ENCODE results near the gene GFOD1.
"Not testable (repeated sequence)": the region's sequence is repeated elsewhere in the genome, so short reads cannot be mapped to it uniquely, and the experiment has no call there.

The GFOD1 gene

DNA sequence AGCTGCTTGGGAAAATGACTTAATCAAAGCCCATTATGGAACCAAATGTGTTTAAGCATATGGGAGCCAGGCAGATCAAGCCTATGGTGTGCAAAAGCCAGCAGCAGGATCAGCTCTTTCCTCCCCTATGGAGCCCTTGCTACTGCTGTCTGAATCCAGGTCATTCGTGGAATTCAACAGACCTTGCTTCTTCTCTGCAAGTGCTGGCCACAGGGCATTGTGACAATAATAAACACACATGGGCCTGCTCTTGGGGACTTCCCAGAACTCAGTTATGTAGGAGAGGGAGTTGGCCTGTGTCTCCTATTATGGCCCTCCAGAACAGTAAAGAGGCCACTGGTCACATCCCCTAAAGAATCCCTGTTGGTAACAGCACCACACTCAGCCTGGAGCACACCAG is 18.6 kb downstream of the GFOD1 start:
- H3K9ac ChIP-seq (ENCODE audit: low read depth, low read length) = no peak overlapping the region
- peaks cover 14% of the 10 kb centered on the region for H3K4me1 ChIP-seq (ENCODE audit: control insufficient read depth, insufficient read depth, low read length)
- no peak overlapping the region for H3K4me2 ChIP-seq (ENCODE audit: low read length)
- H3K27me3 ChIP-seq (ENCODE audit: control insufficient read depth, insufficient read depth, low read length) = no peaks in the 10 kb centered on the region
- H3K4me3 ChIP-seq (ENCODE audit: low read length) = no peak overlapping the region
- no peaks in the 10 kb centered on the region for H3K9me3 ChIP-seq (replicated peaks; ENCODE audit: low read length)
- H3K36me3 ChIP-seq (ENCODE audit: insufficient read depth, low read length) = no peaks in the 10 kb centered on the region

DNA sequence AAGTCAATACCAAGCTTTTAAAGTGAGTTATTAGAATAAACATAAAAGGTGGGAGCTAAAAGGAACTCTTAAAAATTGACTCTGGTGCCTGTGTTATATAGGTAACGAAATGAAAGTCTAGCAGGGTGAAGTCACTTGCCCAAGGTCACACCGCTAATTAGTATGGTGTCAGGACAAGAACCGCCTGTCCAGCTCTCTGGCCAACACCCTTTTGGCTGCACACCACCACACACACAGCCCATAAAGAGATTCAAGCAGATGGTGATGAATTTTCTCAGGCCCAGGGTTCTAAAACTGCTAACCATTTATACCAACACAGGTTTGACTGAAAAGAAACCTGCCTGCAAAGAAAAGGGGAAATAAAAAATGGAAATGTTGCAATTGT is 20.2 kb downstream of the GFOD1 start:
- no peaks in the 10 kb centered on the region for H3K27me3 ChIP-seq (ENCODE audit: control insufficient read depth, insufficient read depth, low read length)
- H3K4me3 ChIP-seq (ENCODE audit: low read length) = no peak overlapping the region
- H3K36me3 ChIP-seq (ENCODE audit: insufficient read depth, low read length) = no peaks in the 10 kb centered on the region
- no peak overlapping the region for H3K9ac ChIP-seq (ENCODE audit: low read depth, low read length)
- H3K9me3 ChIP-seq (replicated peaks; ENCODE audit: low read length) = no peaks in the 10 kb centered on the region
- H3K4me1 ChIP-seq (ENCODE audit: control insufficient read depth, insufficient read depth, low read length) = peaks cover 14% of the 10 kb centered on the region
- no peak overlapping the region for H3K4me2 ChIP-seq (ENCODE audit: low read length)

DNA sequence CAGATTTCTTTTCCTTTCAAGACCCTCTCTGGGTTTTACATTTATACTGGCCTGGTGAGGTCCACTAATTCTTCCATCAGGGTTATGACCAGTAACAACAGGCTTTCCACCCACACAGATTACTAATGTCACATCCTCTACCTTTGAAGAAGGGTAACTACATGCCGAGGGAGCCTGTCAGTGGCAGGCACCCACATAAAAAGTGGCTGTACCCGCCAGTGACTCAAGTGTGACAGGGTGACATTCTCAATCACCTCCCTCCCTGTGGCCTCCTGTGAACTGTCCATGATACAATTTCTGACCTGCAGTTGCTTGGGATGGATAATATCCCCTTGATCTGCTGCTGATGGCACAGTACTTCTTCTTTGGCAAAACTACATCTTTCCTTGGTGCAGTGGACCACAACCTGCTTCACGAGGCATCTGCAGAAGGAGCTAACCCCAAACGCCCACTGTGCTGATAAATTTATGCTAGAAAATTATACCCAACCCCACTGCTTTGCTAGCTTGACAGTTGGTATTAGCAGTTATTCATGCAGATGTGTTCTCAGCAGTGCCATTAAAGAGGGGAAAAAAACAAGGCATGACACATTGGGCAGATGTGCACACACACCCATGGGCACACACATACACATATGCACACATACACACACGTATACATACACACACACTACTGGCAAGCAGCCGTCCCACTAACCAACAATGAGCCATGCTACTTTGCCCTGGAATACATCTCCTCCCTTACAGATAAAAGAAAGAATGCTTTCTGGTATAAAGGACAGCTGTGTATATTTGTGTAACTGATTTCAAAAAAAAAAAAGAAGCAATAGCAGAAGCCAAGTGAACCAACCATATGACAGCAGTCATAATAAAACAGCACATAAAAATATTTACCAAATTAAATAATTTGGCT is 20.8 kb downstream of the GFOD1 start:
- Histone ChIP-seq H3K4me2 (ENCODE audit: low read length) (no peak overlapping the region), H3K4me3 (ENCODE audit: low read length) (no peak overlapping the region), H3K36me3 (ENCODE audit: insufficient read depth, low read length) (no peaks in the 10 kb centered on the region), H3K4me1 (ENCODE audit: control insufficient read depth, insufficient read depth, low read length) (peaks cover 14% of the 10 kb centered on the region), H3K9ac (ENCODE audit: low read depth, low read length) (no peak overlapping the region), H3K27me3 (ENCODE audit: control insufficient read depth, insufficient read depth, low read length) (no peaks in the 10 kb centered on the region), H3K9me3 (replicated peaks; ENCODE audit: low read length) (no peaks in the 10 kb centered on the region)

DNA sequence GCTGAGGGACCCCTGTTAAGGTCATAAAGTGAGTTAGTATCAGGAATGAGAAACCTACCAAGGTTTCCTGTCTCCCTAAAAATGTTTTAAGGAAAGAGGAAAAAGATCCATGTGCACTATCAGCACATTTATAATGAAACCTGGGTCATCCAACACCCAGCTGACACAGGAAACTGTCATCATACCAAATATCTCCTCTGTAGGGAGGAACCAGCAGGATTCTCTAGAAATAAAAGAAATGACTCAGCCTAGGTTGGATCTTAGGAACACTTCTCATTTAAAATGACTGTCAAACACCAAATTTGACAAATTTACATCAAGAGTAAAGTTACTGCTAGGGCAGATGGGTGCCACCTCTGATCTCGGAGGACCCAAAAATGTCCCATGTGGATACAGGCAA is 21.7 kb downstream of the GFOD1 start:
- no peak overlapping the region for H3K4me2 ChIP-seq (ENCODE audit: low read length)
- H3K9ac ChIP-seq (ENCODE audit: low read depth, low read length) = no peak overlapping the region
- H3K9me3 ChIP-seq (replicated peaks; ENCODE audit: low read length) = no peaks in the 10 kb centered on the region
- H3K36me3 ChIP-seq (ENCODE audit: insufficient read depth, low read length) = no peaks in the 10 kb centered on the region
- no peaks in the 10 kb centered on the region for H3K27me3 ChIP-seq (ENCODE audit: control insufficient read depth, insufficient read depth, low read length)
- peaks cover 14% of the 10 kb centered on the region for H3K4me1 ChIP-seq (ENCODE audit: control insufficient read depth, insufficient read depth, low read length)
- no peak overlapping the region for H3K4me3 ChIP-seq (ENCODE audit: low read length)

DNA sequence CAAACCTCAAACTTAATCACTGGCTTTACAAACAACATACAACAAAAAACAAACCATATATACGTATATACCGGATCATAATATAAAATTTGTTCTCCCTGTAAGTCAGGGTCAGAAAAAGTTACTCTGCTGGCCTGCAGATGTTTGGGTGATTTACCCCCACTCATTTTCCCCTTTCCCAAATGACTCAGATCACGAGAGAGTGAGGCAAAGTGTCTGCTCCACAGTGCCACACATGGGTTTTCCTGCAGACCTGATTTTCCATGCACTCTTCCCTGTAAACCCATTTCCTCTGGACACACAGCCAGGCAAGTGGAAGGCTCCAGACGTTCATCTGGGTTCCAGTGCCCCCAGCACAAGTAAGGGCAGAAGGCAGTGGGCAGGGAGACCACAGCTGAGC is 23.5 kb downstream of the GFOD1 start:
- Histone ChIP-seq H3K27me3 (ENCODE audit: control insufficient read depth, insufficient read depth, low read length) (no peaks in the 10 kb centered on the region), H3K4me2 (ENCODE audit: low read length) (no peak overlapping the region), H3K4me1 (ENCODE audit: control insufficient read depth, insufficient read depth, low read length) (peaks cover 14% of the 10 kb centered on the region), H3K9ac (ENCODE audit: low read depth, low read length) (no peak overlapping the region), H3K36me3 (ENCODE audit: insufficient read depth, low read length) (no peaks in the 10 kb centered on the region), H3K9me3 (replicated peaks; ENCODE audit: low read length) (no peaks in the 10 kb centered on the region), H3K4me3 (ENCODE audit: low read length) (no peak overlapping the region)

DNA sequence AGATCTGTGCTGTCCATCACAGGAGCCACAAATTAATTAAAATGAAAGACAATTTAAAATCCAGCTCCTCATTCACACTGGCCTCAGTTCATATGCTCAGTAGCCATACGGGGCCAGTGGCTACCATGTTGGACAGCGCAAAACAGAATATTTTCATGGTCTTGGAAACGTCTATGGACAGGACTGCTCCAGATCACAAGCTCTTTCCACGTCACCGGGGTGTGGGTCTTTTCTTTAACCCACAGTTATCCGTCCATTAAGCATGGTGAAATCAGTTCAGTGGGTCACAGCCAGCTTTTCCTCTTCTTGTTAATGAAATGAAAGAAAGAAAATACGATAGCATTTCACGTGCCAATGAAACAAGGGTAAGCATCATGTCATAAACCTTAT is 24.1 kb downstream of the GFOD1 start:
- H3K9ac ChIP-seq (ENCODE audit: low read depth, low read length) = no peak overlapping the region
- no peak overlapping the region for H3K4me3 ChIP-seq (ENCODE audit: low read length)
- H3K27me3 ChIP-seq (ENCODE audit: control insufficient read depth, insufficient read depth, low read length) = no peaks in the 10 kb centered on the region
- no peaks in the 10 kb centered on the region for H3K9me3 ChIP-seq (replicated peaks; ENCODE audit: low read length)
- no peaks in the 10 kb centered on the region for H3K36me3 ChIP-seq (ENCODE audit: insufficient read depth, low read length)
- H3K4me1 ChIP-seq (ENCODE audit: control insufficient read depth, insufficient read depth, low read length) = peaks cover 14% of the 10 kb centered on the region
- no peak overlapping the region for H3K4me2 ChIP-seq (ENCODE audit: low read length)

DNA sequence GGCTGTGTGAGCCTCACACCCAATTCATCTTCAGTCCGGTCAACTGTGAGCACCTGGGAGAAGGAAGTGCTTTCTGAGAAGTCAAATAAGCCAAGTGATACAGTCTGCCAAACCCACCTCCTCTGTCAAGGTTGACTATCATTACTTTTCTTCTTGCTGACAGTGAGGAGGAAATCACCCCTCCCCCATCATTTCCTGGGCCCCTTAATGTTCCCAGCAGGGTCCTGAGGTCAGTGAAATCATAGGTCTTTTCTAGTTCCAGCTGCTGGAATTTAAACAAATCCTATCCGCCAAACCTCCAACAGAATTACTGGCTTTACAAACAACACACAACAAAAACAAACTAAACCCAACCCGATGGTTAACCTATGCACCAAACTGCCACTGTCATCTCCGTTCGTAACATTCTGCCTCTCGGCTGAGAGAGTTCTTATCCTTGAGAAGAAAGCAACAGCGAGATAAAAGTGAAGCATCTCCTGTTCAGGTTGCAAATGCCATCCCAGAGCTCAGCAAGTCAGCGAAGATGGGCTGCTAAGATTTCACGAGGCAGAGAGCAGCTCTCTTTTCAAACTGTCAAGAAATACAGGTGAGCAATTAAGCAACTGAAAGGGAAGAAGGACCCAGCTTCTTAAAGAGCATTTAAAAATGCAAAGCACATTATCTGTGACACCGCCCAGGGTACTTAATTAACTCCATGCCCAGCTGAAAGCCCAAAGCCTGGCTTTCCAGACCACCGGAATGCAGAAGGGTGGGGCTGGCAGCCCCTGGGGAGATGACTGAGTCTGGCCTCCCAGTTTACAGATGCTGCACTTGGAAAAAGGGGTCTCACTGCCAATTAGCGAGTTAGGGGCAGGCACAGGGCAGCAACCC is 24.7 kb downstream of the GFOD1 start:
- no peaks in the 10 kb centered on the region for H3K27me3 ChIP-seq (ENCODE audit: control insufficient read depth, insufficient read depth, low read length)
- no peak overlapping the region for H3K4me2 ChIP-seq (ENCODE audit: low read length)
- H3K9ac ChIP-seq (ENCODE audit: low read depth, low read length) = no peak overlapping the region
- no peaks in the 10 kb centered on the region for H3K9me3 ChIP-seq (replicated peaks; ENCODE audit: low read length)
- no peaks in the 10 kb centered on the region for H3K36me3 ChIP-seq (ENCODE audit: insufficient read depth, low read length)
- peaks cover 14% of the 10 kb centered on the region for H3K4me1 ChIP-seq (ENCODE audit: control insufficient read depth, insufficient read depth, low read length)
- no peak overlapping the region for H3K4me3 ChIP-seq (ENCODE audit: low read length)

DNA sequence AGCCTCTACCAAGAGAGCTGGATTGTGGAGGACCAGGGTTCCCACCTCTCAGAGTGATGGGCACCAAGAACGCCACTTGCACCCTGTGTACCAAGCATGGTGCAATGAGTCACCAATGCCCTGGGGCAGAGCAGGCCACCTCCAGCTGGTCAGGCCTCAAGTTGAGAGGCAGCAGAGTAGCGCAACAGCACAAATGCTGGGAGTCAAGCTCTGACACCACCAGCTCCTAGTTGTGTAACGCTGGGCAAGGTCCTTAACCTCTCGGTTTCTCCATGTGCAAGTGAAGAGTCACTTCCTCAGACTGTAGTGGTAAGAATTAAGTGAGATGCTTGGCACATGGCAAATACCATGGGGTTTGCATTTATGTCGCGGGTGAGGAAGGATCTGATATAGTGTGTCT is 25.6 kb downstream of the GFOD1 start:
- H3K27me3 ChIP-seq (ENCODE audit: control insufficient read depth, insufficient read depth, low read length) = no peaks in the 10 kb centered on the region
- no peaks in the 10 kb centered on the region for H3K9me3 ChIP-seq (replicated peaks; ENCODE audit: low read length)
- no peak overlapping the region for H3K4me3 ChIP-seq (ENCODE audit: low read length)
- no peaks in the 10 kb centered on the region for H3K36me3 ChIP-seq (ENCODE audit: insufficient read depth, low read length)
- H3K4me2 ChIP-seq (ENCODE audit: low read length) = no peak overlapping the region
- H3K9ac ChIP-seq (ENCODE audit: low read depth, low read length) = no peak overlapping the region
- peaks cover 14% of the 10 kb centered on the region for H3K4me1 ChIP-seq (ENCODE audit: control insufficient read depth, insufficient read depth, low read length)

DNA sequence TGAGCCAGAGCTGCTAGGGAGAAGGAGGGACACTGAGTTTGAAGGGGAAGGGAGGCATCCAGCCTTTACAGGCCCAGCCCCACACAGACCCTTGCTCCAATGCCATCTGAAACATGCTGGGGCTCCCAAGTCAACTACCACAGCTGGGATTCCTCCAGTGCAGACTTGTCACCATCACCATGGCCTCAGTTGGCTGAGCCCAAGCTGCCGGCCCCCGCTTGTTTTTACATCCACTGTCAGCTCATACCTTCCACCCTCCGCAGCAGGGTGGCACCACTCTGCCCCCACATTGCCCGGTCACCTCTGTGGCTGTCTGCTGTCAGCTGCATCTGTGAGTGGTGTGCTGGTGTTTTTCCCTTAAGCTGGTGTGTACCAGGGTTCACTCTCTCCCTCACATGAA is 26.1 kb downstream of the GFOD1 start:
- Histone ChIP-seq H3K4me2 (ENCODE audit: low read length) (no peak overlapping the region), H3K4me1 (ENCODE audit: control insufficient read depth, insufficient read depth, low read length) (peaks cover 9% of the 10 kb centered on the region), H3K9me3 (replicated peaks; ENCODE audit: low read length) (no peaks in the 10 kb centered on the region), H3K36me3 (ENCODE audit: insufficient read depth, low read length) (no peaks in the 10 kb centered on the region), H3K27me3 (ENCODE audit: control insufficient read depth, insufficient read depth, low read length) (no peaks in the 10 kb centered on the region), H3K9ac (ENCODE audit: low read depth, low read length) (no peak overlapping the region), H3K4me3 (ENCODE audit: low read length) (no peak overlapping the region)

DNA sequence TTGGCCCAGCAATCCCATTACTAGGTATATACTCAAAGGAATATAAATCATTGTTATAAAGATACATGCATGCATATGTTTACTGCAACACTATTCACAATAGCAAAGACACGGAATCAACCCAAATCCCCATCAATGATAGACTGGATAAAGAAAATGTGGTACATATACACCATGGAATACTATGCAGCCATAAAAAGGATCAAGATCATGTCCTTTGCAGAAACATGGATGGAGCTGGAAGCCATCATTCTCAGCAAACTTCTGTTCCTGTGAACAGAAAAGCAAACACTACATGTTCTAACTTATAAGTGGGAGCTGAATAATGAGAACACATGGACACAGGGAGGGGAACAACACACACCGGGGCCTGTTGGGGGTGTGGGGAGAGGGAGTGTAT is 27.1 kb downstream of the GFOD1 start:
- H3K4me3 ChIP-seq (ENCODE audit: low read length); H3K9ac ChIP-seq (ENCODE audit: low read depth, low read length); H3K27me3 ChIP-seq (ENCODE audit: control insufficient read depth, insufficient read depth, low read length); H3K9me3 ChIP-seq (replicated peaks; ENCODE audit: low read length); H3K4me1 ChIP-seq (ENCODE audit: control insufficient read depth, insufficient read depth, low read length); H3K36me3 ChIP-seq (ENCODE audit: insufficient read depth, low read length); H3K4me2 ChIP-seq (ENCODE audit: low read length): not testable (repeated sequence)

DNA sequence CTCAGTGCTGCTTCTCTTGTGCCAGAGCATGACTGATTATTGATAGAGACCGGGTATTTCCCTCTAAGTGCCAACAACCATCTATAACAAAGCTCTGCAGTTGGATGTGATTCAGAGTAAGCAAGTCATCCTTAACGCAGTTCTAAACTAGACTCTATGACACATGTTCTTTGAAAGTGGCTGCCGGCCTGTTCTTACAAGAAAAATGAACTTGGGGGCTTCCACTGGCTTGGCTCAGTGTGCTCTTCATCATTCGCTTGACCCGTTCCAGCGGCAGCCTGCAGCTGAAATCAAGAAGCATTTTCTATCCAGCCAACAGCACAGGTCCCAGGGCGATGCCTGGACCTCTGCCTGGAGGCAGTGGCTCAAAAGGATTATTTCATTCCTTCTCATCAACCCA is 29.8 kb downstream of the GFOD1 start:
- Histone ChIP-seq H3K4me1 (ENCODE audit: control insufficient read depth, insufficient read depth, low read length) (peaks cover 22% of the 10 kb centered on the region), H3K4me3 (ENCODE audit: low read length) (no peak overlapping the region), H3K36me3 (ENCODE audit: insufficient read depth, low read length) (no peaks in the 10 kb centered on the region), H3K4me2 (ENCODE audit: low read length) (no peak overlapping the region), H3K9me3 (replicated peaks; ENCODE audit: low read length) (no peaks in the 10 kb centered on the region), H3K9ac (ENCODE audit: low read depth, low read length) (no peak overlapping the region), H3K27me3 (ENCODE audit: control insufficient read depth, insufficient read depth, low read length) (no peaks in the 10 kb centered on the region)

All from skeletal muscle satellite cell (primary cell).